ENCODE results near the gene CNTN6. TPM values are rescaled to one million over a fixed set of nuclear protein-coding genes. Genes with fewer than 3 reads are reported as not detected.

CNTN6 gene

GRCh38 chr3:1448443-1448842 is 355.6 kb downstream of the CNTN6 start:
- Histone ChIP-seq H2BK15ac (ENCODE audit: low read depth, poor library complexity, severe bottlenecking) (no peak overlapping the region), H3K27me3 (ENCODE audit: control insufficient read depth in 1 of 2, insufficient read depth in 1 of 2, low read length in 2 of 2) (no peaks in the 10 kb centered on the region), H3K36me3 (ENCODE audit: control insufficient read depth in 1 of 2, insufficient read depth in 2 of 2, low read depth in 1 of 2, low read length in 2 of 2) (no peaks in the 10 kb centered on the region), H3K4me1 (ENCODE audit: control insufficient read depth, insufficient read depth, low read depth, low read length) (no peaks in the 10 kb centered on the region), H3K18ac (ENCODE audit: low read depth in 1 of 2, low read length in 2 of 2) (no peak overlapping the region), H2BK5ac (ENCODE audit: low read depth, low read length, poor library complexity, severe bottlenecking) (no peak overlapping the region), H2BK120ac (ENCODE audit: low read depth, low read length) (no peak overlapping the region), H3K27ac (ENCODE audit: low read length, poor library complexity, severe bottlenecking) (no peak overlapping the region), H4K91ac (ENCODE audit: low read length) (no peak overlapping the region), H2AFZ (ENCODE audit: low read depth, low read length) (no peak overlapping the region), H3K4me2 (ENCODE audit: low read length, poor library complexity, severe bottlenecking) (no peak overlapping the region), H3K4me3 (ENCODE audit: insufficient read depth in 1 of 2, low read depth in 1 of 2, low read length in 2 of 2) (no peak overlapping the region), H3K4ac (ENCODE audit: low read depth in 1 of 2, low read length in 2 of 2) (no peak overlapping the region), H2AK5ac (ENCODE audit: low read length, severe bottlenecking) (no peak overlapping the region), H2BK12ac (ENCODE audit: low read length in 2 of 2) (no peak overlapping the region), H3K14ac (ENCODE audit: low read length in 2 of 2) (no peak overlapping the region), H3K23ac (ENCODE audit: low read length in 2 of 2) (no peak overlapping the region), H3K79me1 (replicated peaks; ENCODE audit: low read length, poor library complexity, severe bottlenecking) (no peaks in the 10 kb centered on the region), H3K9ac (ENCODE audit: low read length) (no peak overlapping the region), H4K8ac (ENCODE audit: low read length) (no peak overlapping the region), H3K9me3 (ENCODE audit: control insufficient read depth, low read length) (no peaks in the 10 kb centered on the region)
- no peak for DNase-seq

Small RNAs within 50 kb of the gene (small RNA-seq; reads per million reads assigned to genes)
- gene CRB3P1 (ENCODE audit: low read depth) (not detected), gene RN7SL120P (ENCODE audit: low read depth) (not detected)
